K562 (cell line): Measurements from ENCODE around the gene WWOX. TPM values are rescaled to one million over a fixed set of nuclear protein-coding genes. Genes with fewer than 3 reads are reported as not detected.

Experiments used
- ATAC-seq: fragments of 200-7000 bp; cut with Tn5 transposase; 3 replicates; pipeline ENCODE4 v1.9.1; 2020; ENCODE audit warnings: moderate library complexity
- BruUV-seq: library from RNA; stranded (reverse); fragments of 400-500 nt; replicated peaks from 2 replicates; lab custom pipeline; 2021; lab: Mats Ljungman, UMichigan
- CTCF ChIA-PET: fragments of 300-600 bp; formaldehyde crosslinking; extraction: SDS; loops from one replicate; lab custom pipeline; 2021; ENCODE audit warnings: low intra/inter-chr PET ratio; lab: Yijun Ruan, JAX
- POLR2A ChIA-PET: fragments of 300-600, 350-650 bp; sonication (Branson Sonifier 250); formaldehyde crosslinking; extraction: SDS; loops from one replicate; lab custom pipeline; 2021; ENCODE audit warnings: antibody characterized with exemption, inconsistent platforms; lab: Yijun Ruan, JAX
- DNase-seq, 4 experiments: peaks; one replicate each; pipeline versions ENCODE4 v3.0.0 to v3.0.0-alpha.2; 2011 to 2018; ENCODE audit warnings: low spot score in 3 of 4, mixed read lengths in 3 of 4; ENCODE audit errors: extremely low read depth in 1 of 4
- FAIRE-seq: peaks from 2 replicates; lab custom pipeline; 2011; peaks lifted over from hg19 to GRCh38; lab: Jason Lieb, UNC
- H2AFZ ChIP-seq: 2 replicates; pipeline ENCODE4 v1.6.0; 2011; ENCODE audit warnings: low read depth, low read length, control low read depth, inconsistent platforms
- H3K27ac ChIP-seq: fragments of 200-600 bp; 3 replicates; pipeline ENCODE4 v1.8.0; 2011; ENCODE audit warnings: low read depth, mild to moderate bottlenecking, control low read depth, inconsistent platforms, low read length, moderate library complexity, mixed read lengths; ENCODE audit errors: extremely low read depth
- H3K27me3 ChIP-seq, 2 experiments: fragments of 300-600 bp in 1 of 2; 2 replicates in 1 of 2; 3 replicates in 1 of 2; pipeline versions ENCODE4 v1.6.0 to v1.8.0; 2011; ENCODE audit warnings: inconsistent platforms in 2 of 2, low read length in 2 of 2, mild to moderate bottlenecking in 1 of 2, mixed read lengths in 1 of 2, moderate library complexity in 1 of 2; ENCODE audit not compliant: control insufficient read depth in 2 of 2, insufficient read depth in 2 of 2
- H3K36me3 ChIP-seq: fragments of 300-600 bp; 3 replicates; pipeline ENCODE4 v1.8.0; 2011; ENCODE audit warnings: mild to moderate bottlenecking, low read length, inconsistent platforms; ENCODE audit not compliant: control insufficient read depth, insufficient read depth
- H3K4me1 ChIP-seq, 2 experiments: fragments of 200-600 bp in 1 of 2; replicated peaks in 1 of 2; 2 replicates in 1 of 2; 3 replicates in 1 of 2; pipeline versions ENCODE4 v1.5.1 to v1.8.0; 2011; ENCODE audit warnings: inconsistent platforms in 2 of 2, low read length in 2 of 2, mild to moderate bottlenecking in 1 of 2, mixed read lengths in 1 of 2, moderate library complexity in 1 of 2; ENCODE audit not compliant: control insufficient read depth in 2 of 2, insufficient read depth in 2 of 2
- H3K4me2 ChIP-seq: 2 replicates; pipeline ENCODE4 v1.6.1; 2011; ENCODE audit warnings: low read length, control low read depth, inconsistent platforms, mixed read lengths; ENCODE audit not compliant: insufficient read depth
- H3K4me3 ChIP-seq: fragments of 200-600 bp; sonication (generic), shearing (Covaris generic); 2 replicates; pipeline ENCODE4 v1.5.1; 2016; ENCODE audit warnings: control low read depth, inconsistent platforms
- H3K79me2 ChIP-seq: fragments of 200-600 bp; 3 replicates; pipeline ENCODE4 v1.8.0; 2011; ENCODE audit warnings: low read length, inconsistent platforms; ENCODE audit not compliant: control insufficient read depth, insufficient read depth
- H3K9ac ChIP-seq, 2 experiments: 2 replicates each; pipeline versions ENCODE4 v1.6.0 to v1.6.1; 2011; ENCODE audit warnings: low read depth in 2 of 2, low read length in 2 of 2, control low read depth in 1 of 2, inconsistent platforms in 1 of 2, mild to moderate bottlenecking in 1 of 2, mixed read lengths in 1 of 2; ENCODE audit not compliant: insufficient read depth in 1 of 2
- H3K9me1 ChIP-seq: one replicate; pipeline ENCODE4 v1.6.0; 2011; ENCODE audit warnings: inconsistent platforms, mild to moderate bottlenecking, low read length, moderate library complexity; ENCODE audit not compliant: control insufficient read depth, insufficient read depth
- H3K9me3 ChIP-seq: replicated peaks from 2 replicates; pipeline ENCODE4 v1.5.1; 2011; ENCODE audit warnings: low read depth, low read length, inconsistent platforms; ENCODE audit not compliant: control insufficient read depth, insufficient read depth
- H4K20me1 ChIP-seq: replicated peaks from 2 replicates; pipeline ENCODE4 v1.6.1; 2011; ENCODE audit warnings: low read length, inconsistent platforms, mixed read lengths; ENCODE audit not compliant: control insufficient read depth, insufficient read depth
- CHAMP1 ChIP-seq: fragments of 450-650 bp; IDR thresholded peaks from 2 replicates; pipeline ENCODE4 v1.6.1; 2016; ENCODE audit warnings: mild to moderate bottlenecking
- DACH1 ChIP-seq: fragments of 450-650 bp; IDR thresholded peaks from 2 replicates; pipeline ENCODE4 v1.6.1; 2018; ENCODE audit not compliant: partially characterized antibody
- HDAC2 ChIP-seq: fragments of 450-650 bp; IDR thresholded peaks from 2 replicates; pipeline ENCODE4 v1.6.1; 2016; ENCODE audit warnings: mild to moderate bottlenecking
- MTF1 ChIP-seq: fragments of 250-450 bp; sonication (Bioruptor Pico); IDR thresholded peaks from 2 replicates; pipeline ENCODE4 v1.9.0; 2021; ENCODE audit warnings: moderate library complexity, mild to moderate bottlenecking, inconsistent platforms, borderline replicate concordance
- RNF219 ChIP-seq: fragments of 250-450 bp; sonication (Bioruptor Pico); IDR thresholded peaks from 2 replicates; pipeline ENCODE4 v1.5.0; 2022; ENCODE audit warnings: mild to moderate bottlenecking
- XRCC5 ChIP-seq: fragments of 200-400 bp; formaldehyde crosslinking; IDR thresholded peaks from 2 replicates; pipeline ENCODE4 v1.6.1; 2017; ENCODE audit warnings: low read depth, mild to moderate bottlenecking, low read length
- ZNF253 ChIP-seq: fragments of 250-450 bp; sonication (Bioruptor Pico); conservative IDR thresholded peaks from 2 replicates; pipeline ENCODE4 v1.6.1; 2021; ENCODE audit warnings: mild to moderate bottlenecking
- ZNF696 ChIP-seq: fragments of 250-450 bp; sonication (Bioruptor Pico); conservative IDR thresholded peaks from 2 replicates; pipeline ENCODE4 v1.4.0; 2020; ENCODE audit warnings: mild to moderate bottlenecking, moderate library complexity
- ZZZ3 ChIP-seq: fragments of 450-650 bp; IDR thresholded peaks from 2 replicates; pipeline ENCODE4 v1.6.1; 2016; ENCODE audit warnings: antibody characterized with exemption, mild to moderate bottlenecking, moderate library complexity
- WGBS: fragments of 100-300 bp; shearing (Covaris generic); methylation state at CpG from one replicate; pipeline ENCODE4 v1.1.6; 2016; ENCODE audit warnings: low coverage, mixed read lengths; ENCODE audit not compliant: insufficient coverage; ENCODE audit errors: missing lambda C conversion rate; 5-methylcytosine and 5-hydroxymethylcytosine counted together
- in situ Hi-C: fragments of 300-500 bp; cut with MboI; formaldehyde crosslinking; loops from 4 replicates; pipeline ENCODE4 v1.15.0; 2018; ENCODE audit warnings: inconsistent platforms, mixed read lengths
- intact Hi-C: fragments of 100-400 bp; cut with micrococcal nuclease; formaldehyde crosslinking; loops from 2 replicates; pipeline ENCODE4 v1.14.2; 2022
- polyA plus RNA-seq, 8 experiments: library from polyadenylated mRNA; depleted of rRNA in 4 of 8; stranded (reverse) in 5 of 8; unstranded in 3 of 8; fragments of >200 nt; fragmentation: Nextera tagmentation in 2 of 8; fragmentation: Illumina TruSeq in 1 of 8; extraction: Ambion mirVana in 2 of 8; extraction: Trizol in 1 of 8; gene quantifications; 2 replicates each; pipeline versions ENCODE4 v1.2.1 to v1.2.3, GENCODE V29; 2011 to 2014; ENCODE audit warnings: inconsistent platforms in 1 of 8, missing spikeins in 1 of 8
- total RNA-seq, 7 experiments: library from RNA; depleted of rRNA in 6 of 7; stranded (reverse); fragments of >200 nt in 6 of 7; fragmentation: Illumina TruSeq in 2 of 7; extraction: Trizol in 2 of 7; gene quantifications; 2 replicates each; pipeline versions ENCODE4 v1.2.1 to v1.2.3, GENCODE V29; 2011 to 2021; ENCODE audit warnings: low replicate concordance in 1 of 7
- TF ChIP-seq, protein P1 (sequence below): fragments of 450-650 bp; formaldehyde crosslinking; IDR thresholded peaks from 2 replicates; pipeline ENCODE4 v1.4.0; 2020; ENCODE audit warnings: mild to moderate bottlenecking, moderate library complexity
- TF ChIP-seq, protein P2 (sequence below): fragments of 250-450 bp; sonication (Bioruptor Pico); IDR thresholded peaks from 2 replicates; pipeline ENCODE4 v1.8.0; 2022; ENCODE audit warnings: moderate library complexity, mild to moderate bottlenecking, inconsistent platforms
- TF ChIP-seq, protein P3 (sequence below), 2 experiments: fragments of 450-650 bp in 1 of 2; sonication (generic) in 1 of 2; formaldehyde crosslinking in 1 of 2; IDR thresholded peaks in 1 of 2; conservative IDR thresholded peaks in 1 of 2; 2 replicates each; pipeline versions ENCODE4 v1.6.1 to v1.8.1; 2016 to 2023; ENCODE audit warnings: mild to moderate bottlenecking in 2 of 2, moderate library complexity in 2 of 2, inconsistent platforms in 1 of 2, missing genetic modification reagents in 1 of 2

The WWOX gene
- total and polyA plus RNA-seq, 9 of the 15 experiments (the other 6 are each of a cell fraction or from before 2014, with no cell fraction given) = 1.6 to 22.7 (median 8.1) TPM

GRCh38 chr16:78494674-78495073, 395.2 kb downstream of the WWOX start:
- DNase-seq (no peak), ATAC-seq (no peak; the same call in 2 of the 3 replicates), FAIRE-seq (no peak)
- Histone ChIP-seq H3K36me3 (no peaks in the 10 kb centered on the region), H3K79me2 (no peaks in the 10 kb centered on the region), H3K27me3 (peaks cover 6 to 17% of the 10 kb centered on the region in 2 experiments; a peak in 4 of 5 replicates), H3K9me1 (no peaks in the 10 kb centered on the region), H3K4me1 (no peaks in the 10 kb centered on the region), H4K20me1 (no peaks in the 10 kb centered on the region), H3K4me3 (no peak overlapping the region), H2AFZ (no peak overlapping the region), H3K9me3 (no peaks in the 10 kb centered on the region), H3K9ac (no peak overlapping the region), H3K27ac (no peak overlapping the region), H3K4me2 (no peak overlapping the region)
- intact Hi-C loops = no loop called here
- 27% methylated on average over 10 of the region's 10 CpGs for WGBS
- in situ Hi-C loops = no loop called here
- ChIA-PET CTCF (no interaction called here), POLR2A (interaction anchor here (0.7 kb wide), 1 partner anchor 74 kb away, joined by 4 read pairs; no protein-coding TSS in a partner anchor)
- BruUV-seq = no TSS peak
- TF ChIP-seq MTF1 (CRISPR knock-in tag) (no peak), DACH1 (no peak), ZZZ3 (no peak), XRCC5 (no peak), HDAC2 (no peak), ZNF696 (CRISPR knock-in tag) (no peak), ZNF253 (CRISPR knock-in tag) (no peak), CHAMP1 (no peak), RNF219 (no peak)
- TF ChIP-seq, protein P1, sequence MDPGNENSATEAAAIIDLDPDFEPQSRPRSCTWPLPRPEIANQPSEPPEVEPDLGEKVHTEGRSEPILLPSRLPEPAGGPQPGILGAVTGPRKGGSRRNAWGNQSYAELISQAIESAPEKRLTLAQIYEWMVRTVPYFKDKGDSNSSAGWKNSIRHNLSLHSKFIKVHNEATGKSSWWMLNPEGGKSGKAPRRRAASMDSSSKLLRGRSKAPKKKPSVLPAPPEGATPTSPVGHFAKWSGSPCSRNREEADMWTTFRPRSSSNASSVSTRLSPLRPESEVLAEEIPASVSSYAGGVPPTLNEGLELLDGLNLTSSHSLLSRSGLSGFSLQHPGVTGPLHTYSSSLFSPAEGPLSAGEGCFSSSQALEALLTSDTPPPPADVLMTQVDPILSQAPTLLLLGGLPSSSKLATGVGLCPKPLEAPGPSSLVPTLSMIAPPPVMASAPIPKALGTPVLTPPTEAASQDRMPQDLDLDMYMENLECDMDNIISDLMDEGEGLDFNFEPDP (CRISPR knock-in tag) = no peak
- TF ChIP-seq, protein P2, sequence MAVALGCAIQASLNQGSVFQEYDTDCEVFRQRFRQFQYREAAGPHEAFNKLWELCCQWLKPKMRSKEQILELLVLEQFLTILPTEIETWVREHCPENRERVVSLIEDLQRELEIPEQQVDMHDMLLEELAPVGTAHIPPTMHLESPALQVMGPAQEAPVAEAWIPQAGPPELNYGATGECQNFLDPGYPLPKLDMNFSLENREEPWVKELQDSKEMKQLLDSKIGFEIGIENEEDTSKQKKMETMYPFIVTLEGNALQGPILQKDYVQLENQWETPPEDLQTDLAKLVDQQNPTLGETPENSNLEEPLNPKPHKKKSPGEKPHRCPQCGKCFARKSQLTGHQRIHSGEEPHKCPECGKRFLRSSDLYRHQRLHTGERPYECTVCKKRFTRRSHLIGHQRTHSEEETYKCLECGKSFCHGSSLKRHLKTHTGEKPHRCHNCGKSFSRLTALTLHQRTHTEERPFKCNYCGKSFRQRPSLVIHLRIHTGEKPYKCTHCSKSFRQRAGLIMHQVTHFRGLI (CRISPR knock-in tag) = no peak
- TF ChIP-seq, protein P3, sequence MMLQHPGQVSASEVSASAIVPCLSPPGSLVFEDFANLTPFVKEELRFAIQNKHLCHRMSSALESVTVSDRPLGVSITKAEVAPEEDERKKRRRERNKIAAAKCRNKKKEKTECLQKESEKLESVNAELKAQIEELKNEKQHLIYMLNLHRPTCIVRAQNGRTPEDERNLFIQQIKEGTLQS (IDR thresholded peaks at IDR 0.05) = no peak
- TF ChIP-seq, protein P3 (CRISPR knock-in tag; conservative IDR thresholded peaks at IDR 0.05) = no peak
